Tracheal epithelial cell (primary cell): Measurements from ENCODE around the gene SMIM43. TPM values are rescaled to one million over a fixed set of nuclear protein-coding genes. Genes with fewer than 3 reads are reported as not detected.

Source experiments
- total RNA-seq: library from RNA; depleted of rRNA; stranded (reverse); fragments of >200 nt; gene quantifications from 2 replicates; pipeline ENCODE4 v1.2.1, GENCODE V29; 2014

SMIM43 gene
- 0.24 TPM in 1 of 2 replicates, not detected in the other for total RNA-seq

DNA sequence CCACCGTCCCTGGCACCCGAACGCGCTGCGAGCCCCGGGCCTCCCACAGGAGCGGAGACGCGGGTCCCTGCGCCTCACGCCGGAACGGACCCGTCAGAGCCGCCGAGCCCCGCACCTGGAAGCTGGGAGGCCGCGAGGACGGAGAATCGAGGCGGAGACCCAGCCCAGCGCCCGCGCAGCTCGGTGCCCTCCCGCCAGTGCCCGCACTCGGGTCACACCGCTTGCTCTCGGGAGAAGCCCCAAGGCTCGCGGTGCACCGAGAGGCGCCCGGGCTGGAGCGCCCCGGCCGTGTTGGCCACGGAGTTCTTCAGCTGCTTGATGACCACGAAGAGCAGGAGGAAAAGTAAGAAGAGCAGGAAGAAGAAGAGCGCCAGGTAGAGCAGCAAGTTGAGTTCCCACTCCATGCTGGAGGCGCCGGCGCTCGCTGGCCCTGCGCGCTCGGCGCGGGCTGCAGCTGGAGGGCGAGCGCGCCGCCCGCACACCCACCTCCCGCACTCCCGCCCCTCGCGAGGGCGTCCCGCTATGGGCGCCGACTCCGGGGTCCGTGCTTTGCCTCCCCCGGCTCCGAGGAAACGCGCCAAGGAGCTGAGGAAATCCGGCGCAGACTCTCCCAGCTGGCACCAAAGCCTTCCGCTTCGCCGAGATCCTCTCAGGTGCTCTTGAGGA is at the start of gene SMIM43:
Gene SMIM43, minus strand, starts transcription at position 463 of the 666 bp plus-strand sequence. Its CDS starts 59 bp downstream, at position 404.

GRCh38 chr4:121800961-121801714 is 36.2 kb upstream of the SMIM43 start, which contains the start of gene EXOSC9:
EXOSC9 (plus strand) TSS chr4:121801323; CDS start chr4:121801425, 102 bp downstream.

Other genes starting within 250 kb of the SMIM43 start
- gene ANXA5, start 68.2 kb downstream of the SMIM43 start, total RNA-seq, result 179 and 281 TPM in 2 replicates
- gene EXOSC9, start 36.2 kb upstream of the SMIM43 start, total RNA-seq, result 14.5 and 15.3 TPM in 2 replicates
- 1.9 and 9.4 TPM in 2 replicates for gene CCNA2, start 58.7 kb upstream of the SMIM43 start, total RNA-seq
- 19.0 and 19.8 TPM in 2 replicates for gene BBS7, start 105.3 kb upstream of the SMIM43 start, total RNA-seq
- gene TRPC3, start 186.9 kb upstream of the SMIM43 start, total RNA-seq, result not detected in 2 replicates